GM04504 (cell line): ENCODE measurements around the gene TMEM198.

Experiments used
- DNase-seq: peaks from one replicate; pipeline ENCODE4 v3.0.0-alpha.2; 2012; ENCODE audit warnings: low read depth

The TMEM198 gene

DNA sequence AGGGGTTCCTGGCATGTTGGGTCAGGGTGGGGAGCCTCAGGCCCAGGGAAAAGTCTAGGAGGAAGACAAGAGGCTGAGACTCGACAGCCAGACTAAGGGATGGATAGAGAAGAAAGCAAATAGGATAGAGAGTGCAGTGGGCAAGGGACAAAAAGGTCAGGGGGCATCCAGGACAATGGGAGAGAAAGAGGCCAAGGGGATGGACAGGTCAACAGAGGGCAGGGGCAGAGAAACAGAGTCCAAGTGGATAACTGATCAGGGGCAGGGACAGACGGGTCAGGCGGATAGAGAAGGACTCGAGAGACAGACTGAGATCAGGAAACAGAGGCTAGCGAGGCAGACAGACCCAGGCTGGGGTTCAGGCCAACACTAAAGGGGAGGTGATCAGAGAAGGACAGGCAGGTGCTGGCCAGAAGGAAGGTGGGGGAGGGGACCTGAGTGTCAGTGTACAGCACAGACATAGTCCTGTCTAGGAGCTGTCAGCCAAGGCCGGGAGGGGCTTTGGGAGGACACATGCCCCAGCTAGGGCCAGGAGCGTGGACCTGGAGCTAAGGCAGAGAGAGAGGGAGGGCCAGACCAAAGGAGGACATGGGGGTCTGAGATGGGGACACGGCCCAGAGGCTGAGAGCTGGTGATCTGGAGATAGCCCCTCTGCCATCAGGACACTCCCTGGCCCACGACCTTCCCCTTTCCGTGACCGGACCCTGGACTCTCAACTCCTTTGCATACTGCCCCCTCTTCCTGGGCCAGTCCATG is 17.3 kb upstream of the TMEM198 start:
- no peak for DNase-seq

DNA sequence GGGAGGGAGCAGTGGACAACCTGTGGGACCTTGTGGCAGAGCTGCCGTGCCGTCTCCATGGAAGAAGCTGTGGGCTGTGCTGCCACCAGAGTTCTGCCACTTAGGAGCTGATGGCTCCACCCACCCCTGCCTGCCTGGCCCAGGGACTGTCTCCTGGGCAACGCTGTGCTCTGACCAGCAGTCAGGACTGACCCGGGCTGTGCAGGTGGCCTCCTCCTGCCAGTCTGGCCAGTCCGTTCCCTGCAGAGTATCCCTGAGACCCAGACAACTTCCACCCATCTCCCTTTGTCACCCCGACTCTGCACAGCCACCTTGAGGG is 16.8 kb upstream of the TMEM198 start:
- no peak for DNase-seq

DNA sequence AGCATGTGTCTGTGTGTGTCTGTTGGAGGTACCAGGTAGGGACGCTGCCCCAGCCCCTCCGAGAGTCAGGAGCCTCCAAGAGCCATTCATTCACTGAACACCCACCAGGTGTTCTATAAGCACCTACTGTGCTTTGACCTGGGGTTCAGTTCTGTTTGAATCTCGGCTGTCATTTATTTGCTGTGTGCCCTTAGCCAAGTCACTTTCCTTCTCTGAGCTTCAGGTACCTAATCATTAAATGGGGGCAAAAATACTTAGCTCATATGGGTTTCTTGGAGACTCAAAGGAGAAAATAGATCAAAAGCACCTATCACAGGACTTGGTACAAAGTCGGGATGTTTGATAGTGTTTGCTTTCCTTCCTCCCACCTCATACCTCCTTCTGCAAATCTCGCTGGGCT is 16.4 kb upstream of the TMEM198 start:
- DNase-seq: no peak

DNA sequence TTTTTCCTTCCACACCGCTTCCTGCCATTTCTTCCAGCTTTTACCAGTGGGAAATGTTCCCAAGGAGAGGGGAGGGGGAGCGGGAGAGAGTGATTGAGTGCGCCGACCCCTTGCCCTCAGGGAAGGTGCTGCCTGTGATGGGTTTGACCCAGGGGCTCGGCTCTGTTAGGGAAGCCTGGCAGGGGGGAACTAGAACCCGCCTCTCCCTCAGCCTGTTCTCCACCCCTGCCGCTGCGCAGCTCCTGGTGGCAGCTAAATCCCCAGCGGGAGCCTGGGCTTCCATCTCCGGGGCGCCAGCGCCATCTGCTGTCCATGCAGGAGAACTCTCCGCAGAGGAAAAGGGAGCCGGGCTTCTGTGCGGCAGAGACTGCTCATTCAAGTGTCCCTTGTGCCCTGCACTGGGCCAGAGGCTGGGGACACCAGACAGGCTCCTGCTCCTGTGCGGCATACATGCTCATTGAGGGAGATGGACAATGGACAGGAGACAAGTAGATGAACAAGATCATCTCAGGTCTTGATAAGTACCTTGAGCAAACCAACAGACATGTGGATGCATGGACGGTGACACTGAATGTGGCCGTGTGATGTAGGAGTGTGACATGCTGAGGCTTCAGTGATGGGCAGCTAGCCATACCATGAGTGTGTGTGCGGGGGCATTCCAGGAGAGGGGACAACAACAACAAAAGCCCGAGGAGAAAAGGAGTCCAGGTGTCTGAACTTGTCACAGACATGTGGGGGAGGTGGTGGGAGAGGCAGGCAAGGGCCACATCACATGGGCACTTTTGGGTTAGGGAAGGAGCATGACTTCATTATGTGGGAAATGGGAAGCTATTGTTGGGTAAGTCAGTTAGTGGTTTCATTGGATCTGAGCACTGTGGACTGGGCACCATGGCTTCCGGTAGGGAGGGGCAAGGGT is 13.5 kb upstream of the TMEM198 start:
- DNase-seq: peak; percentile 58

DNA sequence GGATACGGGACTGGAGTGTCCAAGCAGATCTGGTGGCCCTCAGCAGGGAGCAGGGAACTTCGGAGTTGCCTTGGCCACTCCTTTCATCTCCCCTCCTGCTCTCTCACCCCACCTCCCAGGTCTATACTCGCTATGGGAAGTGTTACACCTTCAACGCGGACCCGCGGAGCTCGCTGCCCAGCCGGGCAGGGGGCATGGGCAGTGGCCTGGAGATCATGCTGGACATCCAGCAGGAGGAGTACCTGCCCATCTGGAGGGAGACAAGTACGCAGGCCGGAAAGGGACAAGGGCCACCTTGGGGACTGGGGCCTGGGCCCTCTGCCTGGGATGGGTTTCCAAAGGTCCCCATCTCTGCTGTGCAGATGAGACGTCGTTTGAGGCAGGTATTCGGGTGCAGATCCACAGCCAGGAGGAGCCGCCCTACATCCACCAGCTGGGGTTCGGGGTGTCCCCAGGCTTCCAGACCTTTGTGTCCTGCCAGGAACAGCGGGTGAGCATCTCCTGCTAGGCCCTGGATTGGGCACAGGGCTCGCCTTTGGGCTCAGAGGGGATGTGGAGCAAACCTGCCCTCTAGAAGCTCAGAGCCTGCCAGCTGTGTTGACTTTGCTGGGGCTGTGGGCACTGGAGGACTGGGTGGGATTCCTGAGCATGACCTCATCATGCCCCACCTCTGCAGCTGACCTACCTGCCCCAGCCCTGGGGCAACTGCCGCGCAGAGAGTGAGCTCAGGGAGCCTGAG is 12.0 kb upstream of the TMEM198 start:
- DNase-seq: no peak

DNA sequence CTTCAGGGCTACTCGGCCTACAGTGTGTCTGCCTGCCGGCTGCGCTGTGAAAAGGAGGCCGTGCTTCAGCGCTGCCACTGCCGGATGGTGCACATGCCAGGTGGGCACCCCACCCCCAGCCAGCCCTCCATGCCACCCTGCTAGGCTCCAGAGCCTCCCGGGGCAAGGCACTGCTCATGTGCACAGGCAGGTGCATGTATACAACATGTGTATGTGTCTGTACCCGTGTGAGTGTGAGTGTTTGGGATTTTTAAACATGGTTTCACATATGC is 11.5 kb upstream of the TMEM198 start:
- DNase-seq: no peak

DNA sequence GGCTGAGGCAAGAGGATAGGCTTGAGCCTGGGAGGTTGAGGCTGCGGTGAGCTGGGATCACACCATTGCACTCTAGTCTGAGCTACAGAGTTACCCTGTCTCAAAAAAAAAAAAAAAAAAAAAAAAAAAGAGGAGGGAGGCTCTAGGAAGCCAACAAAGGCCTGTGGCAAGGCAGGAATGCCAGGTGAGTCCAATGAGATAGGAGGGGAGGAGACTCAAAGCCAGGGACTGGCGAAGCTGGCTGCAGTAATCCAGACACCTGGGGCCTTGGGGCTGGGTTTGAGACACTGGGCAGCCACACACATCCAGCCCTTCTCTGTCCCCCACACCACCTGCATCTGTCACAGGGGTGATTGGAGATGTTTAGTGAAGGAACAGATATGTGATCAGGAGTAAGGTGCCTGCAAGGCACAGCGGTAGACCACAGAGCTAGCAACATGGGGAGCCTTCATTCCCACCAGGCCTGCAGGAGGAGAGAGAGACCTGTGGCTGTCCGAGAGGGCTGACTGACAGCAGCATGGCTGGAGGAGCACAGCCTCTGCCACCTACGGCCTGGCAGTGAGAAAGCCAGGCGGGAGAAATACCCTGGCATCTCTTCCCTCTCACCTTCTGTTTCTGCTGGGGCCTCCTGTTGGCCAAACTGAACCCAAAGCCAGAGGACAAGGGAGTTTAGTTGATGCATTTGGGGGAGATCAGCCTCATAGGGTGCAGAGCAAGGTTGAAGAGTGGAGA is 9.7 kb upstream of the TMEM198 start:
- no peak for DNase-seq

DNA sequence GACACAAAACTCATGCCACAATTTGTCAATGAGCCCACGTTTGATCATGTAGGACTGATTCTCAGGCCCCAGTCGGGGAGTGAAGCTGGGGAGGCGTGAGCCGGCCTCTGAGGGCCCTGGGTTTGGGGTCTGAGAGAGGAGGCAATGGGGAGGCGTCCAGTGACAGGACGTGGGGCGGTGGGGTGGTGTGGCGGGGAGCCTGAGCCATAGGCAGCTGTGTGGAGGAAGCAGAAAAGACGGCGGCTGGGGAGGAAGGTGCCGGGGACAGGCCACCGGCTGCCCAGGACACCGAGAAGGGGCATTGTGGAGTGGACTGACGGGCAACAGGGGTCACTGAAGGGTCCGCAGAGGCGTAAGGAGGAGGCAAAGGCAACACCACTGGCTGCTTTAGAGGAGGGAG is 7.4 kb upstream of the TMEM198 start:
- DNase-seq: no peak

DNA sequence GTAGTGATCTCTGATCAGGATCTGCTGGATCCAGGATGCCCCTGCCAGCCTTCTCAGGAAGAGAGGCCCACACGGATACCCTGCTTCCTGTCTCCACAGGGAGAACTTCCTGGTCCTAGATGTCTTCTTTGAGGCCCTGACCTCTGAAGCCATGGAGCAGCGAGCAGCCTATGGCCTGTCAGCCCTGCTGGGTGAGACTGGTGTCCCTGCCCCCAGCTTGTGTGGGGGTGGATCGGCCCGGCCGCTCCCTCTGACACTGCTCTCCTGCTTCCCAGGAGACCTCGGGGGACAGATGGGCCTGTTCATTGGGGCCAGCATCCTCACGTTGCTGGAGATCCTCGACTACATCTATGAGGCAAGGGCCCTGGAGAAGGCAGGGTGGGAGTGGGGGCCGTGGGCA is 6.9 kb upstream of the TMEM198 start:
- DNase-seq: no peak

DNA sequence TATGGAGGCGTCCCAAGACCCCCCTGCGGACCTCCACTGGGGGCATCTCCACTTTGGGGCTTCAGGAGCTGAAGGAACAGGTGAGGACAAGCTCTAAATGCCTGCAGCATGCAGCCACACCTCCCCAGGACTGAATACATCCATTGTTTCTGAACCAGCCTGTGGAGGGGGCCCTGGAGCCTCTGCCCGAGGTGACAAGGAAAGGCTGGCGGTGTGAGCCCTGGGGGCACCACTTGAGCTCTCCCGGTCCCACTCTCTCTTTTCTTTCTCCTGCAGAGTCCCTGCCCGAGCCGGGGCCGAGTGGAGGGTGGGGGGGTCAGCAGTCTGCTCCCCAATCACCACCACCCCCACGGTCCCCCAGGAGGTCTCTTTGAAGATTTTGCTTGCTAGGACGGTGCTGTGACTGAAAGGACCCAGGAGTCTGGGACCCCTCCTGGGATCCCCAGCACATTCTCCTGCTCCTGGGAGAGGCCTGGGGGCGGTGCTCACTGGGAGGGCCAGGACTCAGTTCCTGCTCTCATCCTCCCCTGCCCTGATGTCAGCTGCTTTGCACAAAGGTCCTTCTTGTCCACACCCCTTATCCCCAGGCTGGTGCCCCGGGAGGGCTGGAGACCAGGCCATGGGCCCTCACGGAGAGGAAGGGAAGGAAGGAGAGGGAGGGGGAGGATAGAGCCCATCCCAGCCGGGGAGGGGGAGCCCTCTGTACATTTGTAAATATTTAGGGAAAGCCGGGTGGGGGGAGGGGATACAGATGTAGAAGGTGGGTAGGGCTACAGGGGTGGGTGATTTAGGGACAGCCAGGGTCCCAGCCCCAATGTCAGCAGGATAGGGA is 6.0 kb upstream of the TMEM198 start:
- no peak for DNase-seq

DNA sequence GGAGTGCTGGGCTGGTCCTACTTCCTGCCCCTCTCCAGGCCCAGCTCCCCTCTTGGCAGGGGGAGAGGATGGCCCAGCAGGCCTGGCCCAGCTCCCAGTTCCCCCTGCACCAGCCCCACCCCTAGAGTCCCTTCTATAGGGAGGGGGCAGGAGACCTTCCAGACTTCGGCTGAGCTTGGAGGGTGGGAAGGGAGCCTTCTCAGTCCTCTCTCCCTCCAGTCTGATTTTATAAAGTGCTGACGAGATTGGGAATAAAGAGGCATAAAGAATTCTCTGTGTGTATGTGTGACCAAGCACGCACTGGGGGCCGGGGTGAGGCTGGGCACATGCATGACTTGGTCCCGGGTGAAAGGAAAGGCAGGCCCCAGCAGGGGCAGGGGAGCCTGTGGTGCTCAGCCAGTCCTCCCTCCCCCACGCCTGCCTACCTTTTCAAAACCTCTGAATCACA is 5.3 kb upstream of the TMEM198 start:
- no peak for DNase-seq

DNA sequence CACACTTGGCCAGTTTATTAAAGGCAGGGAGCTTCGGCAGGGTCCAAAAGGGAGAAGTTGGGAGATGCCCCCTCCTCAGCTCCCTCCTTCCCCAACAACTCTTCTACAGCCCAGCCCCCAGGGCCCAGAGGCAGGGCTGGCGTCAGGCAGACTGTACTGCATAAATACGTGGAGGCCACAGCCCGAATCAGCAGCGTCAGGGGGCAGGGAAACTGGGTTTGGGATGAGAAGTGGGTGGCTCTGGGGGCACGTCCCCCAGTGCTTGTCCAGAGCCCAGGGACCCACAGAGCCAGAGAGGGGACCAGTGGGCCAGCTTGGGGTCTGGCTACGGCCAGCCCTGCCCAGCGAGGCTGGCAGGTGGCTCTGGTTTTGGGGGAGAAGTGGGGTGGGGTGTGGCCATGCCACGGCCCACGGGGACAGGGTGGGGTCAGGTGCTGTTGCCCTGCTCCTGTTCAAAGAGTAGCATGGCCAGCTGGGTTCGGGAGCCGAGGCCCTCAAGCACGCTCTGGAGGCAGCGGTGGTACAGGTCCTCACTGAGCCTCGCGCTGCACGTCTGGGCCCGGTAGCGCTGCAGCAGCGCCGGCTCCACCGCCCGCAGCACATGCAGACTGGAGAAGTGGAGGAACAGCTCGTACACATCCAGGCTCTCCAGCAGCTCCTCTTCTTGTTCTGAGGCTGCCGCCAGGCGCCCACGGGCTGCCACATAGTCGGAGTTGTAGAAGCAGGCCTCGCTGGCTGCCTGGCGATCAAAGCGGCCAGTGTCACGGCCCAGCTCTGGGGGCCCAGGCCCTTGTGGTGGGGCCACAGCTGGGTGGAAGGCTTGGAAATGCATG is 4.7 kb upstream of the TMEM198 start:
- DNase-seq: no peak

DNA sequence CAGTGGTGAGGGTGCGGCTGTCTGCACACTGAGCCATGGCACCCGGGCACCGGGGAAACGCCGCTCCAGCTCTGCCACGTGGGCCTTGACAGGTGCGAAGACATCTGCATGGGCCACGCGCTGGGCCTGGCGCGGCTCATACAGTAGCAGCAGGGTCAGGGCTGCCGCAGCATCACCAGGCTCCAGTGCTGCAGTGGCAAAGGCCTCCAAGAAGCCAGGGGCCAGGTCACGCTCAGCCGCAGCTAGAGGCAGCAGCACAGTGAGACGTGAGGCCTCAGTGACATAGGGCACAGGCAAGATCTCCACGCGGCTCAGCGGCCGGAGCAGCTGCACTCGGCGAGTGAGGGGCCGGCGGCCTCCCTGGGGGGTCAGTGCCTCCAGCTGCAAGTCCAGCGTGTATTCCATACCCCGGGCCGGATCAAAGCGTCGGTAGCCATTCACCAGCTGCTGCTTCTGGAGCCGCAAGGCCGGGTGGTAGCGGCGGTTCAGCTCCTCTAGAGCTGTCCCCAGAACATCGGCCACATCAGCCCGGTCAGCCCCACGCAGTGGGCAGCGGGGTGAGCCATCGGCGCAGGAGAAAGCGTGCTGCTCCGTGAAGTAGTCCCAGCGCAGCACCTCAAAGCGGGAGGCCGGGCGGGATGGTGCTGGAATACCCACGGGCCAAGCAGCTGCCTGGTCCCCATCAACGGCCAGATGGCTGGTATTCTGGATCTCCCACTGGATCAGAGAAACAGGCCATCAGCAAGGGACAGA is 3.7 kb upstream of the TMEM198 start:
- no peak for DNase-seq

DNA sequence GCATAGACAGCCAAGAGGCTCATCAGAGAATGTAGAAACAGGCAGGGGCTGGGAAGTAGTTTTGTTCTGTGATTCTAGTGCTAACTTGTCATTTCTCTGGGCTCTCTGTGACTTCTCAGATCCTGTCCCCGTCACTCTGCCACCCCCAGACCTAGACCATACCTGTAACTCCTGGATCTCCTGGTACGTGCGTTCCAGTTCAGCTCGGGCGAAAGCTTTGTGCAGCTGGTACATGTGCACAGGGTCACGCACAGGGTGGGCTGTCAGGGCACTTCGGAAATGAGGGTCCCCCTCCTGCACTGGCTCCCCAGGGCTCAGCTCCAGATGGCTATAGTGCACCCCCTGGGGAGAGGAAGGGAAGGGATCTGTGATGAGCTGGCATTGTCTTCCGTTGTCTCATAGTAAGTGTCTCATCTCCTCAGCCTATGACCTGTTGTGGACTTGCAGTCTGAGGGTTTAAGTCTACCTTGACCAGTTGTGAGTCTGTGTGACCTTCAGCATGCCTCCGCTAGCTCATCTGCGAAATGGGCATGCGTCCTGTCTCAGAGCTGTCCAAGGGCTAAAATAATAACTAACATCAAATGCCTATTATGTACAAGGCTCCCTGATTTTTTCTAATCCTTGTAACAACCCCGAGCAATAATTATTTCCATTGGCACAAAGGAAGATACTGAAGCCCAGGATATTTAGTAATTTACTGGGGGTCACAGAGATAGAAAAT is 2.9 kb upstream of the TMEM198 start:
- DNase-seq: no peak

DNA sequence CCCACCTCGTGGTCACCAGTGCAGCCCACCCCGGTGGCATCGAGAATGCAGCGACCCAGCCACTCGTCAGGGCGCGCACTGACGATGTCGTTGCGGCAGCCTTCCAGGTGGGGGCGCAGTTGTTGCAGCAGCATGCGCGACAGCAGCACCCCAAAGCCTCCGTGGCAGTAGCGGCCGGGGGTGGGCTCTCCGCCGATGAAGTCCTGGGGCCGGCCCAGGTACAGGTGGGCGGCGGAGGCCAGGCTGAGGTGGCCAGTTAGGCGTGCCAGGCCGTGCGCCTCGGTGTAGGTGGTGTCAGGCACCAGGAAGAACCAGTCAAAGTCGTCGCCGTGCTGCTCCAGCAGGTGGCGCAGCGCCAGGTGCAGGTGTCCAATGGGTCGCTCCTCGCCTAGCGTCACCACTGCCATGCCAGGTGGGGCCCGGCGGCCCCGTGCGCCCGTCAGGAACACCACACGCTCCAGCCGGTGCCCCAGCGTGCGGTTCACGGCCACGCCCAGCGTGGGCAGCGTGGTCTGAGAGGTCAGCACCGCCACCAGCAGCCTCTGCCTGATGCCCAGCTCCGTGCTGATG is 2.1 kb upstream of the TMEM198 start:
- no peak for DNase-seq

DNA sequence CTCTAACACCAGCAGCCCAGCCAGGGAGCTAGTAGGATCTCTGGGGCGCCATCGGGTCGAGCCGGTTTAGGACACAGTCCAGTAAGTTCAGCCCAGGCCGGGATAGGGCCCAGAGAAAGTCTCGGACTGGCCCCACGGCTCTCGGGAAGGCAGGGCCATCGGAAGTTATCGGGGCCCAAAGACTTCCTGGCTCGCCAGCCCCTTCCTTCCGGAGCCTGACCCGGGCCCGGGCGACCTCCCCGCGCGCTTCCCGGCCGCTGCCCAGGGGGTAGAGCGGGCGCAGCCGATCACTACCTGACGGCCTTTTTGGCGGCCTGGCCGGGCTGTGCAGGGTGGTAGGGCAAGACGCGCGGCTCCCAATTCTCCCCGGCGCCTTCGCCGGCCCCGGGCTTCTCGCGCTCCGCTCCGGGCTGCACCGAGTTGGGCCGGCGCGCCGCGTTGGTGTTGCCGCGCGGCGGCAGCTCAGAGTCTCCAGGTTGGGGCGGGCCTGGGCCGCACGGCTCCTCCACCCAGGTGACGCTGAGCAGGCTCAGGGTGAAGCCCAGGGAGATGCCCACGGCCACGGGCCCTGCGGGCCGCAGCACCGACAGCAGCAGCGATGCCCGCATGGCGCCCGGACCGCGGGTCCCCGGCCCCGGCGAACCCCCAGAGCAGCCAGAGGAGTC is 765 bp upstream of the TMEM198 start:
- peak; percentile 13 for DNase-seq

DNA sequence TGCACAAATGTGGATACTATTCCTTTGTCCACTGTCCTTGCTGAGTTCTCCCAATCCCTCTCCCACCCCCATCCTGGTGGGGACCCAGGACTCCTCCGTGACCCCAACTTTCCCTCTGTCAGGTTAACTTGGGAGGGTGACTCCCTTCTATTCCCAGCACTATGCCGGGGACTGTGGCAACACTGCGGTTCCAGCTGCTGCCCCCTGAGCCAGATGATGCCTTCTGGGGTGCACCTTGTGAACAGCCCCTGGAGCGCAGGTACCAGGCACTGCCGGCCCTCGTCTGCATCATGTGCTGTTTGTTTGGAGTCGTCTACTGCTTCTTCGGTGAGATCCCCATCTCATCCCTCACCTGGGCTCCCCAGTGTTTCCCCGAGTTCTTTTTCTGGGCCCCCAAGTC is 739 bp downstream of the TMEM198 start:
- DNase-seq: no peak

DNA sequence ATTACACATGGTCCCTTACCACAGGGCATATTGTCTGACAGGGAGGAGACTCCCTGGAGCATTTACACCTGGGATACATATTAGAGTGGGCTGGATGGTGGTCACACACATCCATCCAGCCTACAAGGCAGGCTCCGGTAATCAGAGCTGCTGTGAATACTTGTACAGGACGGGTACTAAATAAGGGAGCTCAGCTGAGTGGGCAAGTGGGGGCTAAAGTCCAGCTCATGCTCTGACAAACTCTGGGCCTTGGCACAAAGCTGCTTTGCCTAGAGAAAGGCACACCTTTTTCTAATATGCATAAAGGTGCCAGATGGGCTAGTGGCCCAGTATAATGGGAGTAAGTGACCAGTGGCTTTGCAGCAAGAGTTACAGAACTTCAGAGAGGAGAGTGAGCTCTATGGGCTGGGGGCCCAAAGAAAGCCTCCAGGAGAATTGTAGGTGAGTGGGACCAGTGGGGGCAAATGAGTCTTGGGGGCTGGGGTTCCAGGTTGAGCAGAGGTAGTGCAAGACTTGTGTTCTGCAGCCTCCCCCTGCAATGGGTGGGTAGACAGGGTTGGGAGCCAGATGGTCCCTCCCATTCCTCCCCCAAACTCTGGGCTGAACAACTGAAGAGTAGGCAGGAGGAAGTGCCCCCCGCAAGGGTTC is 1.6 kb downstream of the TMEM198 start:
- DNase-seq: no peak
